Astrocyte (in vitro differentiated cells and primary cell): ENCODE results near the gene TNIK.

Source experiments
- EZH2 ChIP-seq: IDR thresholded peaks from 2 replicates; pipeline ENCODE4 v1.6.1; 2012; ENCODE audit warnings: mild to moderate bottlenecking, low read length, inconsistent platforms; ENCODE audit not compliant: insufficient read depth
- TF ChIP-seq, protein P1 (sequence below): IDR thresholded peaks from 2 replicates; pipeline ENCODE4 v1.5.1; 2011; ENCODE audit warnings: low read depth, mild to moderate bottlenecking, inconsistent platforms, low read length, moderate library complexity; ENCODE audit not compliant: insufficient read depth

DNA sequence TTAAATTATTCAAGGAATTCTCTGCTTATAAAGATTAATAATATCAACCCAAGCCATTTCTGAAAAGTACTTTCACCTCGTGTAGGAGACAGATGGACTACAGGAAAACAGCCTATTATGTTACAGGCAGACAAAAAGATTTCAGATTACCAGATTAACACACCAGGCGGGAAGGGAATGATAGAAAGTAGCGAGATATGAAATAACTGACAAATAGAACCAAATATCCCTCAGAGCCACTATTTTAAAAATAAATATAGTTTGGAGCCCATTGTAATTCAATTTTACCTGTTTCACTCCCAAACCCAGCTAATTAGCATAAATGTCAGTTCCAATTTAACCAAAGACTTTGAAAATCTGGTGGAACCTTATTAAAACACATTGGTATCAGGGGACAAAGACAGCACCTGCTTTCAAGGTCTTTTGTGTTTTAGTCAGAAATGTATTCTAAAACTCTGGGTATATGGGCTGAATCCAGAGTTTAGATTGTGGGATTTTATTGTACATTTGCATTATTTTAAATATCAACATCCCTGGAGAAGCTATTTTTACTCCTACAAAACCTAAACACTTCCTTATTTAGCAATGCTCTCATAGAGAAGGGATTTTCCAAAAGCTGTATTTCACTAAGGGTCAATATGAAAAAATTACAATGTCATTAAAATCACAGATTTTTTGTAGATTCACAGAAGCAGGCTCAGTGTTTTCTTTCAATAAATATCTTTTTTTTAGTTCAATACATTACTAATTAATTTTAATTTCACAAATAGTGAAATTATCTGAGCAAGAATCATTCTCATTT lies 138.4 kb downstream of the TNIK start:
- TF ChIP-seq, protein P1, sequence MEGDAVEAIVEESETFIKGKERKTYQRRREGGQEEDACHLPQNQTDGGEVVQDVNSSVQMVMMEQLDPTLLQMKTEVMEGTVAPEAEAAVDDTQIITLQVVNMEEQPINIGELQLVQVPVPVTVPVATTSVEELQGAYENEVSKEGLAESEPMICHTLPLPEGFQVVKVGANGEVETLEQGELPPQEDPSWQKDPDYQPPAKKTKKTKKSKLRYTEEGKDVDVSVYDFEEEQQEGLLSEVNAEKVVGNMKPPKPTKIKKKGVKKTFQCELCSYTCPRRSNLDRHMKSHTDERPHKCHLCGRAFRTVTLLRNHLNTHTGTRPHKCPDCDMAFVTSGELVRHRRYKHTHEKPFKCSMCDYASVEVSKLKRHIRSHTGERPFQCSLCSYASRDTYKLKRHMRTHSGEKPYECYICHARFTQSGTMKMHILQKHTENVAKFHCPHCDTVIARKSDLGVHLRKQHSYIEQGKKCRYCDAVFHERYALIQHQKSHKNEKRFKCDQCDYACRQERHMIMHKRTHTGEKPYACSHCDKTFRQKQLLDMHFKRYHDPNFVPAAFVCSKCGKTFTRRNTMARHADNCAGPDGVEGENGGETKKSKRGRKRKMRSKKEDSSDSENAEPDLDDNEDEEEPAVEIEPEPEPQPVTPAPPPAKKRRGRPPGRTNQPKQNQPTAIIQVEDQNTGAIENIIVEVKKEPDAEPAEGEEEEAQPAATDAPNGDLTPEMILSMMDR = no peak
- no peak for TF ChIP-seq EZH2
